ENCODE measurements around the gene STX19. TPM values are rescaled to one million over a fixed set of nuclear protein-coding genes. Genes with fewer than 3 reads are reported as not detected.

Gene STX19
- total and polyA plus RNA-seq, 2 donors (not counting 3 experiments of a cell fraction or from before 2014, with no cell fraction given) = not detected

DNA sequence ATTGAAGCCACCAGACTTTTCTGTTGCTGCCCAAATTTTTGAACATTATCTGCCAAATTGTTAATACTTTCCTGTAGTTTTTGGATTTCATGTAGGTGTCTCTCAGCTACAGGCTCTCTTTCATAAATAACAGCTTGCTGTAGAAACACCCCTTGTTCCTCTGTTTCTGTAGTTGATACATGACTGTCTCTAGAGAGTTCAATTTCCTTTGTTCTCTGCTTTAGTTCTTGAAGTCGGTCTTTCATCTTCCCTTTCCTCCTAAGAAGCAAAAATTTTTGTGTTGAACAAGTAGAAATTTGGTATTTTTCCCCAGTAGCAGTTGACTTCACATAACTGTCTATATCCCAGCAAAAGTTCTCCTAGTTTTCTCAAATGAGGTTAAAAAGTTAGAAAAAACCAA, 13.4 kb downstream of the STX19 start:
- no peaks in the 10 kb centered on the region for H3K9me3 ChIP-seq (replicated peaks; ENCODE audit: control insufficient read depth, insufficient read depth, low read length)
- no peak overlapping the region for H3K9ac ChIP-seq (replicated peaks; ENCODE audit: extremely low read depth, insufficient read depth, low read length)
- no peaks in the 10 kb centered on the region for H3K36me3 ChIP-seq (ENCODE audit: control insufficient read depth in 2 of 2, extremely low read depth in 1 of 2, insufficient read depth in 2 of 2, low read length in 2 of 2)
- dilution Hi-C loops (cut with MboI; ENCODE audit: extremely low pct_ligation_motif_present, low sequenced_read_pairs) = no loop called here
- BruUV-seq (replicated peaks) = no TSS peak
- H3K9me1 ChIP-seq (replicated peaks; ENCODE audit: control insufficient read depth, extremely low read depth, insufficient read depth, low read length) = no peaks in the 10 kb centered on the region
- H3K27ac ChIP-seq (ENCODE audit: insufficient read depth, low read depth, low read length) = no peak overlapping the region
- H2AFZ ChIP-seq (ENCODE audit: low read depth, low read length) = no peak overlapping the region
- intact Hi-C loops (cut with micrococcal nuclease) = no loop called here
- H3K4me2 ChIP-seq (ENCODE audit: insufficient read depth, low read length) = no peak overlapping the region
- H3K4me1 ChIP-seq (ENCODE audit: control insufficient read depth, extremely low read depth, insufficient read depth, low read length) = peaks cover 6% of the 10 kb centered on the region
- DNase-seq (ENCODE audit: low read depth, low spot score) = no peak
- no peaks in the 10 kb centered on the region for H3K79me2 ChIP-seq (ENCODE audit: control insufficient read depth, insufficient read depth, low read length)
- no peaks in the 10 kb centered on the region for H4K20me1 ChIP-seq (replicated peaks; ENCODE audit: control insufficient read depth, extremely low read depth, insufficient read depth, low read length)
- H3K4me3 ChIP-seq (replicated peaks in 1 of 3; ENCODE audit: insufficient read depth in 1 of 3, low read depth in 1 of 3, low read length in 3 of 3) = no peak overlapping the region
- H3K27me3 ChIP-seq (ENCODE audit: control insufficient read depth in 2 of 2, insufficient read depth in 2 of 2, low read length in 2 of 2) = no peaks in the 10 kb centered on the region
- FAIRE-seq = no peak
- TF ChIP-seq, protein P1, sequence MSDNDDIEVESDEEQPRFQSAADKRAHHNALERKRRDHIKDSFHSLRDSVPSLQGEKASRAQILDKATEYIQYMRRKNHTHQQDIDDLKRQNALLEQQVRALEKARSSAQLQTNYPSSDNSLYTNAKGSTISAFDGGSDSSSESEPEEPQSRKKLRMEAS (IDR thresholded peaks at IDR 0.05; ENCODE audit: insufficient read depth, insufficient read length) = no peak
- no peak for TF ChIP-seq POLR2A (IDR thresholded peaks at IDR 0.05; ENCODE audit: low read depth, low read length)
- TF ChIP-seq EZH2 (IDR thresholded peaks at IDR 0.05; ENCODE audit: borderline replicate concordance, low read depth, low read length, severe bottlenecking) = no peak
- no peak for TF ChIP-seq POLR2AphosphoS5 (IDR thresholded peaks at IDR 0.05; ENCODE audit: insufficient read depth, low read depth, low read length)
- TF ChIP-seq, protein P2, sequence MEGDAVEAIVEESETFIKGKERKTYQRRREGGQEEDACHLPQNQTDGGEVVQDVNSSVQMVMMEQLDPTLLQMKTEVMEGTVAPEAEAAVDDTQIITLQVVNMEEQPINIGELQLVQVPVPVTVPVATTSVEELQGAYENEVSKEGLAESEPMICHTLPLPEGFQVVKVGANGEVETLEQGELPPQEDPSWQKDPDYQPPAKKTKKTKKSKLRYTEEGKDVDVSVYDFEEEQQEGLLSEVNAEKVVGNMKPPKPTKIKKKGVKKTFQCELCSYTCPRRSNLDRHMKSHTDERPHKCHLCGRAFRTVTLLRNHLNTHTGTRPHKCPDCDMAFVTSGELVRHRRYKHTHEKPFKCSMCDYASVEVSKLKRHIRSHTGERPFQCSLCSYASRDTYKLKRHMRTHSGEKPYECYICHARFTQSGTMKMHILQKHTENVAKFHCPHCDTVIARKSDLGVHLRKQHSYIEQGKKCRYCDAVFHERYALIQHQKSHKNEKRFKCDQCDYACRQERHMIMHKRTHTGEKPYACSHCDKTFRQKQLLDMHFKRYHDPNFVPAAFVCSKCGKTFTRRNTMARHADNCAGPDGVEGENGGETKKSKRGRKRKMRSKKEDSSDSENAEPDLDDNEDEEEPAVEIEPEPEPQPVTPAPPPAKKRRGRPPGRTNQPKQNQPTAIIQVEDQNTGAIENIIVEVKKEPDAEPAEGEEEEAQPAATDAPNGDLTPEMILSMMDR (IDR thresholded peaks at IDR 0.05; ENCODE audit: extremely low read depth in 1 of 2, insufficient read depth in 1 of 2, low read depth in 1 of 2, low read length in 2 of 2) = no peak
- no peak for TF ChIP-seq GATA2 (IDR thresholded peaks at IDR 0.05; ENCODE audit: insufficient read depth, insufficient read length, low read depth, low read length)
- TF ChIP-seq MYC (IDR thresholded peaks at IDR 0.05; ENCODE audit: low read depth, low read length) = no peak
- no peak for TF ChIP-seq FOS (IDR thresholded peaks at IDR 0.05; ENCODE audit: borderline replicate concordance, insufficient read depth, low read length)
- no peak for TF ChIP-seq JUN (IDR thresholded peaks at IDR 0.05; ENCODE audit: borderline replicate concordance, insufficient read depth, insufficient read length, low read depth)
- POLR2A ChIA-PET = no interaction called here
- CTCF ChIA-PET = interaction anchor here (0.9 to 1.4 kb wide), 4 partner anchors 12 to 54 kb away, joined by 3 to 8 read pairs (median 4); no protein-coding TSS in a partner anchor
